ENCODE results near the gene TLE3. TPM values are rescaled to one million over a fixed set of nuclear protein-coding genes. Genes with fewer than 3 reads are reported as not detected.

The TLE3 gene
- total RNA-seq, 4 donors from 2014 or later: 91.2 to 154 (median 137) TPM

- H3K36me3 ChIP-seq: peaks cover 4% of the 10 kb centered on the region
- TF ChIP-seq POLR2AphosphoS5 (IDR thresholded peaks at IDR 0.05): no peak
- TF ChIP-seq CTCF (IDR thresholded peaks at IDR 0.05): no peak
- no peak for TF ChIP-seq POLR2A (IDR thresholded peaks at IDR 0.05)
- no peak for TF ChIP-seq EP300 (IDR thresholded peaks at IDR 0.05)
- H3K9me3 ChIP-seq: no peaks in the 10 kb centered on the region
- DNase-seq (ENCODE audit: low spot score in 2 of 2): no peak
- H3K4me1 ChIP-seq: no peaks in the 10 kb centered on the region
- no peak overlapping the region for H3K4me3 ChIP-seq
- no peaks in the 10 kb centered on the region for H3K27me3 ChIP-seq
- WGBS: 94% methylated on average over 5 of the region's 5 CpGs
- no peak overlapping the region for H3K27ac ChIP-seq
These were observed 55.0 kb downstream of the TLE3 start for GRCh38 chr15:70042553-70043214.

- Histone ChIP-seq H3K4me3 (no peak overlapping the region), H3K9me3 (no peaks in the 10 kb centered on the region), H3K27me3 (no peaks in the 10 kb centered on the region), H3K4me1 (no peaks in the 10 kb centered on the region), H3K36me3 (no peaks in the 10 kb centered on the region), H3K27ac (no peak overlapping the region)
- 63% methylated on average over 3 of the region's 3 CpGs for WGBS
- DNase-seq (ENCODE audit: low spot score in 2 of 2): no peak
- no peak for TF ChIP-seq EP300 (IDR thresholded peaks at IDR 0.05)
- TF ChIP-seq POLR2AphosphoS5 (IDR thresholded peaks at IDR 0.05): no peak
- TF ChIP-seq CTCF (IDR thresholded peaks at IDR 0.05): no peak
- no peak for TF ChIP-seq POLR2A (IDR thresholded peaks at IDR 0.05)
These were observed 57.8 kb downstream of the TLE3 start for GRCh38 chr15:70039917-70040316.

- DNase-seq (ENCODE audit: low spot score in 2 of 2): no peak
- no peak overlapping the region for H3K4me3 ChIP-seq
- no peaks in the 10 kb centered on the region for H3K36me3 ChIP-seq
- no peaks in the 10 kb centered on the region for H3K9me3 ChIP-seq
- peaks cover 4% of the 10 kb centered on the region for H3K4me1 ChIP-seq
- WGBS: 78% methylated on average over 4 of the region's 4 CpGs
- H3K27me3 ChIP-seq: peaks cover 3% of the 10 kb centered on the region
- TF ChIP-seq POLR2AphosphoS5 (IDR thresholded peaks at IDR 0.05) (no peak), CTCF (IDR thresholded peaks at IDR 0.05) (no peak), POLR2A (IDR thresholded peaks at IDR 0.05) (no peak), EP300 (IDR thresholded peaks at IDR 0.05) (no peak)
- no peak overlapping the region for H3K27ac ChIP-seq
These were observed 58.9 kb downstream of the TLE3 start for GRCh38 chr15:70038730-70039392.

- Histone ChIP-seq H3K27me3 (peaks cover 6% of the 10 kb centered on the region), H3K4me1 (peaks cover 11% of the 10 kb centered on the region), H3K9me3 (no peaks in the 10 kb centered on the region), H3K27ac (no peak overlapping the region), H3K36me3 (no peaks in the 10 kb centered on the region), H3K4me3 (no peak overlapping the region)
- 95% methylated on average over 2 of the region's 2 CpGs for WGBS
- TF ChIP-seq POLR2A (IDR thresholded peaks at IDR 0.05) (no peak), POLR2AphosphoS5 (IDR thresholded peaks at IDR 0.05) (no peak), EP300 (IDR thresholded peaks at IDR 0.05) (no peak), CTCF (IDR thresholded peaks at IDR 0.05) (no peak)
- no peak for DNase-seq (ENCODE audit: low spot score in 2 of 2)
These were observed 60.5 kb downstream of the TLE3 start for GRCh38 chr15:70037292-70037640.

GRCh38 chr15:70036585-70037291, 61.0 kb downstream of the TLE3 start:
- Histone ChIP-seq H3K36me3 (no peaks in the 10 kb centered on the region), H3K4me1 (peaks cover 11% of the 10 kb centered on the region)

More at GRCh38 chr15:70036585-70037291, 61.0 kb downstream of the TLE3 start:
- peaks cover 6% of the 10 kb centered on the region for H3K27me3 ChIP-seq
- H3K27ac ChIP-seq: no peak overlapping the region
- H3K9me3 ChIP-seq: no peaks in the 10 kb centered on the region
- TF ChIP-seq POLR2AphosphoS5 (IDR thresholded peaks at IDR 0.05): no peak
- 71% methylated on average over 5 of the region's 5 CpGs for WGBS
- H3K4me3 ChIP-seq: no peak overlapping the region
- DNase-seq (ENCODE audit: low spot score in 2 of 2): peak; percentile 11 to 30
